ENCODE data around the gene STK4.

GRCh38 chr20:45105317-45105716 lies 139.0 kb downstream of the STK4 start:
- TF ChIP-seq, protein P1, sequence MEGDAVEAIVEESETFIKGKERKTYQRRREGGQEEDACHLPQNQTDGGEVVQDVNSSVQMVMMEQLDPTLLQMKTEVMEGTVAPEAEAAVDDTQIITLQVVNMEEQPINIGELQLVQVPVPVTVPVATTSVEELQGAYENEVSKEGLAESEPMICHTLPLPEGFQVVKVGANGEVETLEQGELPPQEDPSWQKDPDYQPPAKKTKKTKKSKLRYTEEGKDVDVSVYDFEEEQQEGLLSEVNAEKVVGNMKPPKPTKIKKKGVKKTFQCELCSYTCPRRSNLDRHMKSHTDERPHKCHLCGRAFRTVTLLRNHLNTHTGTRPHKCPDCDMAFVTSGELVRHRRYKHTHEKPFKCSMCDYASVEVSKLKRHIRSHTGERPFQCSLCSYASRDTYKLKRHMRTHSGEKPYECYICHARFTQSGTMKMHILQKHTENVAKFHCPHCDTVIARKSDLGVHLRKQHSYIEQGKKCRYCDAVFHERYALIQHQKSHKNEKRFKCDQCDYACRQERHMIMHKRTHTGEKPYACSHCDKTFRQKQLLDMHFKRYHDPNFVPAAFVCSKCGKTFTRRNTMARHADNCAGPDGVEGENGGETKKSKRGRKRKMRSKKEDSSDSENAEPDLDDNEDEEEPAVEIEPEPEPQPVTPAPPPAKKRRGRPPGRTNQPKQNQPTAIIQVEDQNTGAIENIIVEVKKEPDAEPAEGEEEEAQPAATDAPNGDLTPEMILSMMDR (IDR thresholded peaks at IDR 0.05), result no peak
- TF ChIP-seq POLR2A (IDR thresholded peaks at IDR 0.05), result no peak
